Measurements from ENCODE around the gene GRAP2.
"Not testable (repeated sequence)": the region's sequence is repeated elsewhere in the genome, so short reads cannot be mapped to it uniquely, and the experiment has no call there.

Gene GRAP2

GRCh38 chr22:39947220-39948216 lies 46.6 kb downstream of the GRAP2 start:
- no peak for DNase-seq

- no peak for DNase-seq
Measured at GRCh38 chr22:39949964-39950737, 49.3 kb downstream of the GRAP2 start.

GRCh38 chr22:39951603-39952293 lies 50.9 kb downstream of the GRAP2 start:
- DNase-seq: not testable (repeated sequence)

- no peak for DNase-seq
Measured at GRCh38 chr22:39952347-39952746, 51.5 kb downstream of the GRAP2 start.

GRCh38 chr22:39953101-39953500 lies 52.2 kb downstream of the GRAP2 start:
- no peak for DNase-seq

- DNase-seq: no peak
Measured at GRCh38 chr22:39954584-39955055, 53.7 kb downstream of the GRAP2 start.

- DNase-seq: no peak
Measured at GRCh38 chr22:39955675-39956074, 54.8 kb downstream of the GRAP2 start.

- no peak for DNase-seq
Measured at GRCh38 chr22:39956932-39957664, 56.2 kb downstream of the GRAP2 start.

- no peak for DNase-seq
Measured at GRCh38 chr22:39958009-39958711, 57.3 kb downstream of the GRAP2 start.

GRCh38 chr22:39958949-39959639 lies 58.2 kb downstream of the GRAP2 start:
- no peak for DNase-seq

- no peak for DNase-seq
Measured at GRCh38 chr22:39959640-39960447, 59.0 kb downstream of the GRAP2 start, which contains the start of gene TMA7B. TSS of gene TMA7B (plus strand) at chr22:39960397. CDS start at chr22:39964375, 3,978 bp downstream.

- DNase-seq: no peak
Measured at GRCh38 chr22:39960791-39961746, 60.2 kb downstream of the GRAP2 start.

- DNase-seq: no peak
Measured at GRCh38 chr22:39962071-39962470, 61.2 kb downstream of the GRAP2 start.

- no peak for DNase-seq
Measured at GRCh38 chr22:39965748-39966147, 64.9 kb downstream of the GRAP2 start.

GRCh38 chr22:39966470-39966869 lies 65.6 kb downstream of the GRAP2 start:
- DNase-seq: no peak

- DNase-seq: no peak
Measured at GRCh38 chr22:39967103-39967829, 66.4 kb downstream of the GRAP2 start.

- DNase-seq: no peak
Measured at GRCh38 chr22:39967996-39968972, 67.4 kb downstream of the GRAP2 start.
